ENCODE data around the gene MISFA. TPM values are rescaled to one million over a fixed set of nuclear protein-coding genes. Genes with fewer than 3 reads are reported as not detected.
"Not testable (repeated sequence)": the region's sequence is repeated elsewhere in the genome, so short reads cannot be mapped to it uniquely, and the experiment has no call there.

Gene MISFA
- 1 to 10 TPM; 2.5 to 4.9 TPM for total RNA-seq

- Mint-ChIP-seq H3K4me3 (no peak within 1 kb of the TSS), H3K27me3 (no peaks in the 10 kb centered on the region), H3K36me3 (ENCODE audit: low read depth) (no peaks in the 10 kb centered on the region), H3K27ac (no peak within 1 kb of the TSS), H3K9me3 (no peaks in the 10 kb centered on the region), H3K4me1 (no peaks in the 10 kb centered on the region)
- no peak for ATAC-seq (replicated peaks)
Measured at GRCh38 chr11:18599739-18600230, at the start of gene MISFA. Gene MISFA (plus strand): TSS chr11:18599789. CDS start chr11:18599929, 140 bp downstream.

GRCh38 chr11:18563090-18563730 is 36.4 kb upstream of the MISFA start:
- Mint-ChIP-seq H3K4me3 (no peak overlapping the region), H3K4me1 (no peaks in the 10 kb centered on the region), H3K9me3 (no peaks in the 10 kb centered on the region), H3K36me3 (ENCODE audit: low read depth) (peaks cover 73% of the 10 kb centered on the region), H3K27me3 (no peaks in the 10 kb centered on the region), H3K27ac (no peak overlapping the region)
- no peak for ATAC-seq (replicated peaks)

DNA sequence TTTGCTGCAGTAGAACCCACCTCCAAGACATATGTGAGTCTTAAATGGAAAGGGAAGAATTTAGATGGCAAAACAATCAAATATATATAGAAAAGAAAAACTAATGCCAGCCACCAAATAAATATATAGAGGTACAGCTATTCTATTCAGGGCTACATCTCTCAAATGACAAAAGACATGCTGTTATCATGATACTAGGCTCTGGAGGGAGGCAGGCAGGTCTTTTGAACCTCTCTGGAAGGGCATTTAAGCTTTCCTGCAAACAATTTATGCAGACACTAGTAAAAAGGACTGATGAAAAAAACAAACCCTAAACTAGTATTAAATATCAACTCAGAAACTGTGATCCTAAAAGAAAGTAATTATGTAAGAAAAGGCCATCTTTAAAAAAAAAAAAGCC is 35.4 kb upstream of the MISFA start:
- Mint-ChIP-seq H3K36me3 (ENCODE audit: low read depth) (peaks cover 70% of the 10 kb centered on the region), H3K9me3 (no peaks in the 10 kb centered on the region), H3K4me3 (no peak overlapping the region), H3K27ac (no peak overlapping the region), H3K4me1 (no peaks in the 10 kb centered on the region), H3K27me3 (no peaks in the 10 kb centered on the region)
- ATAC-seq (replicated peaks), result no peak

GRCh38 chr11:18566406-18566805 is 33.2 kb upstream of the MISFA start:
- Mint-ChIP-seq H3K27ac (no peak overlapping the region), H3K4me3 (no peak overlapping the region), H3K4me1 (no peaks in the 10 kb centered on the region), H3K27me3 (no peaks in the 10 kb centered on the region), H3K36me3 (ENCODE audit: low read depth) (peaks cover 69% of the 10 kb centered on the region), H3K9me3 (no peaks in the 10 kb centered on the region)
- no peak for ATAC-seq (replicated peaks)

DNA sequence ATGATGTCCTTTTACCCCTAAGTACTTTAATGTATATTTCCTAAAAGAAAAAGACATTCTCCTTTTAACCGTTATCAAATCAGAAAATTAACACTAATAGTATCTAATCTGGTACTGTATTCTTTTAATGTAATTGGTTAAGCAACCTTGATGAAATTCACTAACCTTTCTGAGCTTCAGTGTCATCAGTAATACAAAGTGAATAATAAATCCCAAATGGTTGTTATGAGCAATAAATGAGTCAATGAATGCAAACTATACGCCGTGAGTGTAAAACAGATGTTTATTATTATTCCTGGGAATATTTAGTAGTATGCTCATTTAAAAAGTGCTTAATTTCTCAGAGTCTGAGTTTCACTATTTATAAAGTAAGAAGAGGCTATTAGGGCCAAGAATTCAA is 32.5 kb upstream of the MISFA start:
- Mint-ChIP-seq H3K9me3 (no peaks in the 10 kb centered on the region), H3K4me1 (no peaks in the 10 kb centered on the region), H3K4me3 (no peak overlapping the region), H3K36me3 (ENCODE audit: low read depth) (peaks cover 71% of the 10 kb centered on the region), H3K27ac (no peak overlapping the region), H3K27me3 (no peaks in the 10 kb centered on the region)
- no peak for ATAC-seq (replicated peaks)

- no peaks in the 10 kb centered on the region for H3K27me3 Mint-ChIP-seq
- peaks cover 7% of the 10 kb centered on the region for H3K4me1 Mint-ChIP-seq
- H3K36me3 Mint-ChIP-seq (ENCODE audit: low read depth), result peaks cover 78% of the 10 kb centered on the region
- ATAC-seq (replicated peaks), result no peak
- H3K4me3 Mint-ChIP-seq, result no peak overlapping the region
- no peak overlapping the region for H3K27ac Mint-ChIP-seq
- no peaks in the 10 kb centered on the region for H3K9me3 Mint-ChIP-seq
Measured at GRCh38 chr11:18575361-18575760, 24.2 kb upstream of the MISFA start.

DNA sequence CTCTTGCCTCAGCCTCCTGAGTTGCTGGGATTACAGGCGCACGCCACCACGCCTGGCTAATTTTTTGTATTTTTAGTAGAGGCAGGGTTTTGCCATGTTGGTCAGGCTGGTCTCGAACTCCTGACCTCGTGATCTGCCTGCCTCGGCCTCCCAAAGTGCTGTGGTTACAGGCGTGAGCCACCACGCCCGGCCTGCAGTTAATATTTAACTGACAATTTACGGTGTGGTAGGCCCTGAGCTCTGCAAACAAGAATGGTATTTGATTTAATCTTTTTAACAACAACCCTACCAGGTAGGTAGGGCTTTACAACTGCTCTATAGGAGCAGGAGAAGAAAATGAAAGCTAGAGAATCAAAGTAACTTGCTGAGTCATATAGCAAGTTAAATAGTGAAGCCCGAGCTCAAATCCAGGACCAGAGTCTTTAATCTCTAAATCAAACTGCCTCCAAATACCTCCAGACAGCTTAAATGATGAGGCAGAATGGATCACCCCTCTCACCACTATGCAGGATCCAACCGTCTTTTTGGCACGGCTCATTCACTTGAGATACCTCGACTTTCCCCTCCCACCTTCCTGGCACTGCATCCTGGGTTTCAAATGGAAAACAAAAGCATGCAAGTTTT is 20.5 kb upstream of the MISFA start:
- peaks cover 13% of the 10 kb centered on the region for H3K4me1 Mint-ChIP-seq
- peak overlapping the region; percentile 89 for H3K27ac Mint-ChIP-seq

GRCh38 chr11:18580113-18580766 is 19.3 kb upstream of the MISFA start:
- no peak overlapping the region for H3K27ac Mint-ChIP-seq
- H3K27me3 Mint-ChIP-seq, result no peaks in the 10 kb centered on the region
- H3K36me3 Mint-ChIP-seq (ENCODE audit: low read depth), result peaks cover 33% of the 10 kb centered on the region
- no peak overlapping the region for H3K4me3 Mint-ChIP-seq
- peaks cover 13% of the 10 kb centered on the region for H3K4me1 Mint-ChIP-seq
- H3K9me3 Mint-ChIP-seq, result no peaks in the 10 kb centered on the region
- ATAC-seq (replicated peaks), result peak; percentile 38

More for the DNA sequence above, 20.5 kb upstream of the MISFA start:
- peak; percentile 88 for ATAC-seq (replicated peaks)
- Mint-ChIP-seq H3K9me3 (no peaks in the 10 kb centered on the region), H3K4me3 (peak overlapping the region; percentile 83), H3K36me3 (ENCODE audit: low read depth) (peaks cover 44% of the 10 kb centered on the region), H3K27me3 (no peaks in the 10 kb centered on the region)

- H3K27ac Mint-ChIP-seq, result no peak overlapping the region
- H3K9me3 Mint-ChIP-seq, result no peaks in the 10 kb centered on the region
- H3K4me1 Mint-ChIP-seq, result peaks cover 13% of the 10 kb centered on the region
- peak; percentile 34 for ATAC-seq (replicated peaks)
- H3K36me3 Mint-ChIP-seq (ENCODE audit: low read depth), result peaks cover 17% of the 10 kb centered on the region
- no peak overlapping the region for H3K4me3 Mint-ChIP-seq
- no peaks in the 10 kb centered on the region for H3K27me3 Mint-ChIP-seq
Measured at GRCh38 chr11:18581825-18582224, 17.8 kb upstream of the MISFA start.

DNA sequence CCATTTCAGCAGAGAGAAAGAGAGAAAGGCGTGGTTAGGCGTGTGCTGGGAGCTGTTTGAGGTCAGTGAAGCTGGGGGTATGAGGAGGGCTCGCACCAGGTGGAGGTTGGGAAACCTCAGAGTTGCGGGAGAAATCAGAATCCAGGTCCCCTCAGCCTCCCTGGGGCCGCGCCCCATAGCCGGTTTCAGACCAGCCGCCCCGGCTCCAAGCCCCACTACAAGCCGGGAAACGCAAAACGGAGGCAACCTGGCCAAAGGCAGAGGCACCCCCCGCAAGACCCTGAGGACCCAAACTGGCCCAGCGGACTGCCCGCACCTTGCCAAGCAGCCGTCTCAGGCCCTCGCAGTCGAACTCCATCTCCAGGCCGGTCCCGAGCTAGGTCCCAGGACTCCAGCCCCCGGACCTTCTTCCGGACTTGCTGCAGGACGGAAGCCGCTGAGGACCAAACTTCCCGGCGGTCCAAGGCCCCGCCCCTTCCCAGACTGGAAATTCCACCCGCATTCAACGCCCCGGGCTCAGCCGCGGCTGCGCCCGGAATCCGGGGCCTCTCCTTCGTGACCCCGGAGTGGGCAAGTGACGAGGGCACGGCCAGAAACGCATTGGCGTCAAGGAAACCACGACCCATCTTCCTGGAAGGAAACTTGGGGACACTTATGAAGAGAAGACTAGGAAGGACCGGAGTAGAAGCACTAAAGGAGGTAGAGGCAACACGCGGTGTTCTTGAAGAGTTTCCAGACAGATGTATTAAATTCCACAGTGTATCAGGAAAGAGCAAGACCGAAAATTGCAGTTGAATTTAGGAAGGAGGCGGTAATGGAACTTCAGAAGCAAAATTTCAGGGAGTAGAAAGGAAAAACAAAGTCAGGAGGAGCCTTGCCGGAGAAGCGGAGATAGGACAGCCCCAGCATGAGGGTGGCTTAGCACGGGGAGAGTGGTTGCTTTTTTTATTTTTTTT is 11.0 kb upstream of the MISFA start, which contains the start of gene UEVLD:
Gene UEVLD, minus strand, starts transcription at position 438 of the 956 bp plus-strand sequence. Its CDS starts 80 bp downstream, at position 358.
- Mint-ChIP-seq H3K27me3 (no peaks in the 10 kb centered on the region), H3K27ac (no peak within 1 kb of the TSS), H3K4me3 (no peak within 1 kb of the TSS), H3K4me1 (peaks cover 13% of the 10 kb centered on the region), H3K9me3 (no peaks in the 10 kb centered on the region), H3K36me3 (ENCODE audit: low read depth) (no peaks in the 10 kb centered on the region)
- ATAC-seq (replicated peaks), result peak; percentile 66

GRCh38 chr11:18590571-18590970 is 9.0 kb upstream of the MISFA start:
- no peaks in the 10 kb centered on the region for H3K36me3 Mint-ChIP-seq (ENCODE audit: low read depth)
- peaks cover 13% of the 10 kb centered on the region for H3K4me1 Mint-ChIP-seq
- H3K27ac Mint-ChIP-seq, result no peak overlapping the region
- no peaks in the 10 kb centered on the region for H3K9me3 Mint-ChIP-seq
- no peak for ATAC-seq (replicated peaks)
- H3K4me3 Mint-ChIP-seq, result no peak overlapping the region
- no peaks in the 10 kb centered on the region for H3K27me3 Mint-ChIP-seq

- not testable (repeated sequence) for H3K36me3 Mint-ChIP-seq (ENCODE audit: low read depth); H3K27me3 Mint-ChIP-seq; H3K9me3 Mint-ChIP-seq; H3K4me3 Mint-ChIP-seq; H3K27ac Mint-ChIP-seq; ATAC-seq (replicated peaks)
- peaks cover 13% of the 10 kb centered on the region for H3K4me1 Mint-ChIP-seq
Measured at GRCh38 chr11:18594088-18594487, 5.5 kb upstream of the MISFA start.

DNA sequence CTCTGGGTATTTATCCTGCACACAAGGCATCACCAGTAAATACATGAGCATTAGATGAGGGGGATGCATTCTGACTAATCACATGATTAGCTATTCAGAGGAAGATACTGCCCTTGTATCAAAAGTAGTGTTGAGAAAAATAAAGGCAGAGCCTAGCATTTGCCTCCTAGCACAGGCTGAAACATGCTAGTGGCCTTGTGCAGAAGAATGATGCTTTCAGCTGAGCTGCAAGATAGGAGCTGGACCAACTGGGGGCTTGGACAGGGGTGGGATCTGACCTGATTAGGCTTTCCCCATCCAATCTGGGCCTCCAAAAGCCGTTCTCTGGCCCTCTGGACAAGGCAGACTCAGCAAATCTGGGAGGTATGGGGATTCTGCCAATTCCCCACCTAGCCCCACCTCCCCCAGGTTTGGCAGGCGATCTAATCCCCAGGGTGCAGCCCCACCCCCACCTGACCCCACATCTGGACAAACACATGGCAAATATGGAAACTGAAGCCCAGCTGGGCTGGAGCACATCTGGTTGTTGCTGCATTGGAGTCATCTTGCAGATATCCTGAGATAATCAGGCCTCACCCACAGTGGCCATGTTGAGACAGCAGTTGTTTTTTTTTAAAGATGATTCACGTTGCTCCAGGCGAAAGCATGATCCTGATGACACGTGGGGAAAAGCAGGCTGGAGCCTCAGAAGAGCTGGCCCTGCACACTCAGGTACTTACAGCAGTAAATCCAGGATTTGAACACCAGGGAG is 4.4 kb upstream of the MISFA start:
- peaks cover 12% of the 10 kb centered on the region for H3K4me1 Mint-ChIP-seq
- H3K9me3 Mint-ChIP-seq, result no peaks in the 10 kb centered on the region
- H3K27ac Mint-ChIP-seq, result no peak overlapping the region
- no peak for ATAC-seq (replicated peaks)
- H3K27me3 Mint-ChIP-seq, result no peaks in the 10 kb centered on the region
- H3K36me3 Mint-ChIP-seq (ENCODE audit: low read depth), result no peaks in the 10 kb centered on the region
- H3K4me3 Mint-ChIP-seq, result no peak overlapping the region
